Glomerular visceral epithelial cell (primary cell): ENCODE data around the gene LPP.
A peak's percentile ranks its signal among the peaks of the same experiment; 100 is the strongest.

Source experiments
- DNase-seq: peaks from one replicate; pipeline ENCODE4 v3.0.0-alpha.2; 2016; ENCODE audit errors: extremely low spot score

The LPP gene

DNA sequence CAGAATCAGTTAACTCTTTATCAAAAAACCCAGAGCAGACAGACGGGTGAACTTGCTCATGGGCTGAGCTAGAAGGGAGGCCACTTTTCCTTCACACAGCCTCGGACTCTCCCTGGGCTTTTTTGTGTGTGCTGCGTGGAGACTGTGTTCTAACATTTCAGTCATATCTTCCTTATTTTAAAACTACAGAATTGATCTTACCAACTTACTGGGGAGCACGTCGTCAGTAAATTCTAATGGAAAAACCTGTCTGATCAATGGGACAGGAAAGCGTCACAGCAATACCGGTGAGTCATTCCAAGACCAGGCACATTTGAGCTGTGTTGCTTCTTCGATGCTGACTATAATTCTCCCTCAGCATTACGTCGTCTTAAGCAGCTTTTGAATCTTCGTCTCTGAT lies 145.1 kb downstream of the LPP start:
- no peak for DNase-seq

DNA sequence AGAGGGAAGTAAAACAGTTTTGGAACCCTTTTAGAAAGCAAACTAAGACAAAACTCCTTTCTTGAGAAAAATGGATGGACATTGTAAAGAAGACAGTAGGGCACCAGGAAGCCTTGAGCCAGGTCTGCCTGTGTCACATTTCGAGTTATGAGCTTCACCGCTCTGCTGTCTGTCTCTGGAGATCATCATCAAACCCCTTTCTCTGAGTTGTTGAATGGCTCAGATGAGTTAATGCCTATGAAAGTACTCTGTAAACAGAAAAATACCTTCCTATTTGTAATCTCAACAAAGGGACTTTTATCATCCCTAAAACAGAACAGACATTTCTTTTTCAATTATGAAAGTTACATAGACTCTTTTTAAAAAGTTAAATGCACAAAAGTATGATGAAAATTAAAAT lies 145.8 kb downstream of the LPP start:
- no peak for DNase-seq

DNA sequence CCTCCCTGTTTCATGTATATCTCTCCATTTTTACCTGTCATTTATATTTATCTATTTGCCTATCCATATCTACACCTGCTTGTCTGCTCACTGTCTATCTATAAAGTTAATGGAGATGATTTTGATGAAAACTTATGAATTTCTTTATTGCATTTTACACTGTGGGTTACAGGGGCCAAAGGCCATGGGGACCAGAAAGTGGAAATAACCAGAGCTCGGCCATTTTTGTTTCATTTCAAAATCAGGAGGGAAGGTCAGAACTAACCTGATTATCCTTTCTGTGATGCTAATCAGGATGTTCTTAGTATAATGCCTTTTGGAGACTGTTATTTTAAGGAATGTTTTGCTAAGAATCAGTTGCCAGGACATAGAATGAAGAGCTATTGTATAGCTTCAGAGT lies 147.2 kb downstream of the LPP start:
- no peak for DNase-seq

DNA sequence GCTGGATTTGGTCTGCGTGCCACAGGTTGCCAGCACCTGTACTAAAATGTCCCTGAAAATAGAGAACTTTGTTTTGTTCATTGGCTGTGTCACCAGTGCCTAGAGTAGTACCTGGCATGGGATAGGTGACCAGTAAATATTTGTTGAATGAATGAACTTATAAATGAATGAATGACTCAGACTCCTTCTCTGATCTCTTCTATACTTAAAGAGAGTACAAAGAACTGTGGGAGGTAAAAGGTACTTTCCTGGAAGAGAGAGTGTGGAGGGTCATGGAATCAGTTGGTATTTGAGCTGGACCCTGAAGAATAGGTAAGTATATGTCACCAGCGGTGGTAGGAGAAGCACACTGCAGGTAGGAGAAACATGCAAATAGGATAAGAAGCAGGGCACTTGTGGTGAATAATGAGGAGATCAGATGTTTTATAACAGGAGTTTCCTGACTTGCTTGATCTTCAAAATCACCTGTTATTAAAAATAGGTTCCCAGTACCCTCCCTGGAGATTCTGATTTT lies 149.4 kb downstream of the LPP start:
- no peak for DNase-seq

DNA sequence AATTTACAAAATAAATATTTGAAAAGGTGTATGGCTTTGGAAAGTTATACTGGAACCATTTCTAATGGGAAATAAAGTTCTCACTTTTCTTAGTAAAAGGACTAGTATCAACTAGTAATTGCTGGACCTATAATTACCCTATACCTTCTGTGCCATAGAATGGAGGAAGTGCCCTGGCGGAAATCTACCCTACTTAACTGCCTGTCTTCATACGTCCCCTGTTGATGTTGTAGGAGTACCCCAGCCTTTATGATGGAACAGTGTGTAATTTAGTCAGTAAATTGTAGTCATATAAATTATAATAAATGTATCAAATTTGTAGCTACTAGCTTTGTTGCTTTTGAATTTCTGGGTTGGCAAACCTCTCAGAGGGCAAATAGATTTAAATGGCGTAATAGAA lies 149.9 kb downstream of the LPP start:
- DNase-seq, result no peak

- no peak for DNase-seq
Observed at GRCh38 chr3:188304501-188304900, 150.5 kb downstream of the LPP start.

- DNase-seq, result no peak
Observed at GRCh38 chr3:188305220-188305619, 151.3 kb downstream of the LPP start.

DNA sequence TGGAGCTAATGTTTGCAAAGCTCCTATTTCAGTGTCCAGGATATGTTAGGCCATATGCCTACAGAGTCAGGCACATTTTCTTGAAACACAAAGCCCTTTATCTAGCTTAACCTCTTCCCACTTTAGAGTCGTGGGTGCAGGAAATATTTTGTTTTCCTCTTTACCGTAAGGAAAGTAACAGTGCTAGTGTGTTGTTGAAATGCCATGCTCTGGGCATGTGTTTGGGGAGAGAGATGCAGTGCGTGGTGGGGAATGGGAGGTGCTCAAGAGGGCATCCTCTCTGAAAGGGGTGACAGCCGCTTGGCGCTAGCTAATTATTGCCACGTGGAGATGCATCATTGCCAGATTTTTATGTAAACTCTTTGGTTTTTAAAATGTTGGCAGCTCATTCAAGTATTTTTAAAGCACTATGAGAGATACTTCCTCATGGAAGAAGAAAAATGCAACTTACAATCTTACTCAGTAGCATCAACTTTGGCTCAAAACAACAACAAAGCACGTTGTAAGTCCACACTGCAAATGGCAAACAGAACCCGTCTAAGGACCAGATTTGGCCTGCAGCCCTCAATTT lies 152.6 kb downstream of the LPP start:
- DNase-seq, result no peak

- no peak for DNase-seq
Observed at GRCh38 chr3:188309437-188310269, 155.7 kb downstream of the LPP start.

DNA sequence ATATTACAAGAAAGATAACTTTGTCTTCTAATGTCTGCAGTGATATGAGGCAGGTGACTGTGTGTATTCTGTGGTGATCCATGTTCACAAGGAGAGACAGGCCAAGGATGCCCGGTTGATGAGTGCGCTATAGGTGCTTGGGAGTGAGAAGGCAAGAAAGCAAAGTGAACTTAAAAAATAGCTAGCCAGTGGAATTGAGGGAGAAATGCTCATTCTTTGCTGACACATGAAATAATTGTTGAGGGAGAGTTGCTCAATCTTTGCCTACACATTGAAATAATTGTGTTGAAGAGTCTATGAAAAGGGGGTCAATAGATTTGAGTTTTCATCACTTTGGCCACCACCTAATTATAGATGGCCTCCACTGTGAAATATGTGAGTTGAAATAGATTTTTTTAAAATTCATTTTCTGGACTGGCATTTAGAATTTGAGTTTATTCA lies 156.3 kb downstream of the LPP start:
- DNase-seq, result no peak

DNA sequence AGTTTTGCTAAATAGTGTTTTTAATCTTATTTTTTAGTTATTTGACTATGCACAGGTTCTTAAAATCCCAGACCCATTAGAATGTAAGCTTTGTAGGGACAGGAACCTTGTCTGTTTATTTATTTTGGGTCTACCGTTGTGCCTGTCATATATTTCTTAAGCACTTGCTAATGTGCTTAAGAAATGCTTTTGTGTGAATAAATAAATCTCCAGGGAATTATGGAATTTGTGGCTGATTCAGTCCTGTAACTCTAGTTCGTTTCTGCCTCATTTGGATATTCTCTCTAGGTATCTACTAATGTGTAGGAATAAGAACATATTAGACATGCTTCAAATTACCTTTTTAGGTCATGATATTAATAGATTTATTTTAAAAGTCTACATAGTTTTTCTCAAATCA lies 161.6 kb downstream of the LPP start:
- DNase-seq, result no peak

DNA sequence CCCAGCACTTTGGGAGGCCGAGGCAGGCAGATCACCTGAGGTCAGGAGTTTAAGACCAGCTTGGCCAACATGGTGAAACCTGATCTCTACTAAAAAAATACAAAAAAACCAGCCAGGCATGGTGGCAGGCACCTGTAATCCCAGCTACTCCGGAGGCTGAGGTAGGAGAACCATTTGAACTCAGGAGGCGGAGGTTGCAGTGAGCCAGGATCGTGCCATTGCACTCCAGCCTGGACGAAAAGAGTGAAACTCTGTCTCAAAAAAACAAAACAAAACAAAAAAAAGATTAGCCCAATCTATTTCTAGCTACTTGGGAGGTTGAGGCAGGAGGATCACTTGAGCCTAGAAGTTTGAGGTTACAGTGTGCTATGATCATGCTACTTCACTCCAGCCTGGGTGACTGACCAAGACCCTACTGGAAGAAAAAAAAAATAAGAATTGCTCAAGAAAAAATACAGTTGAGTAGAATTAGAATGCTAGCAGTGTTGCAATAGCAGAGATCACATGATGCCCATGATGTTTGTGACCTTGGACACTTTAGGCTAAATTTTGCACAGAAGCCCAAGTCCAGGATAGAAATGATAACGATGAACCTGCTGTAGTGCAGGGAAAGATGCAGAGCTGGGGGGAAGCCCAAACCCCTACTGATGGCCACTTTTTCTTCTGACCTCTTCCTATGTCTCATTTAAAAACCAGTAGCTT lies 162.2 kb downstream of the LPP start:
- DNase-seq, result no peak

- DNase-seq, result no peak
Observed at GRCh38 chr3:188316723-188317070, 162.7 kb downstream of the LPP start.

DNA sequence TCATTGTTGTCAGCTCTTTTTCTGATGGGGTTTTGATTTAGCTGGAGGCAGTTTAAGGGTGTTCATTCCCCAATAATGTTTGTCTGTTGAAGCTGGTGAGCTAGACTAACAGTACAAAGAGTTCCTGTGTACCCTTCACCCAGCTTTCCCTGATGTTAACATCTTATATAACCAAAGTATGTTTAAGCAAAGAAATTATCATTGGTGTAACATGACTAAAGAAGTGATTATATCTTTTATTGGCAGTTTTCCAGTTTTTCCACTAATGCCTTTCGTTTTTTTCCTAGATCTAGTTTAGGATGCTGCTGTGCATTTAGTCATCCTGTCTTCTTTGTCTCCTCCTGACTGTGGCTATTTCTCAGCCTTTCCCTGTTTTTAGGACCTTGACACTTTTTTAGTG lies 165.6 kb downstream of the LPP start:
- DNase-seq, result no peak

DNA sequence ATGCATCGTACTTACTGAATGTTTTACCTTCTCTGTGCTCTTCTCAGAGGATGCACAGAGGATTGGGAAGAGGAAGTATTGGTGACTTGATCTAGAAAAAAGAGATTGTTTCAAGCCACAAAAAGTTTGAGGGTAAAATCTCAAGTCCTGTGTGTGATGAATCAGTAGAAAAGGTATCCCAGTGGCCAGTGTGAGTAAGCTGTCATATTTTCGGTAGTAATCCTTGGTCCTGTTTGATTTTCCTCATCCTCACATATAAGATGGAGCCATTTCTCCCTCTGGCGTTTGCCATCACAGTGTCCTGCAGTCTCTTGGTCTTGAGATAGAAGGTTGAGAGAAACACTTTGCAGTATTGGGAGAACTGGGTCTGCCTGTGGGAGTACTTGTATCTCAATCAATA lies 166.8 kb downstream of the LPP start:
- DNase-seq, result peak; percentile 76

GRCh38 chr3:188321258-188321657 lies 167.3 kb downstream of the LPP start:
- DNase-seq, result no peak

DNA sequence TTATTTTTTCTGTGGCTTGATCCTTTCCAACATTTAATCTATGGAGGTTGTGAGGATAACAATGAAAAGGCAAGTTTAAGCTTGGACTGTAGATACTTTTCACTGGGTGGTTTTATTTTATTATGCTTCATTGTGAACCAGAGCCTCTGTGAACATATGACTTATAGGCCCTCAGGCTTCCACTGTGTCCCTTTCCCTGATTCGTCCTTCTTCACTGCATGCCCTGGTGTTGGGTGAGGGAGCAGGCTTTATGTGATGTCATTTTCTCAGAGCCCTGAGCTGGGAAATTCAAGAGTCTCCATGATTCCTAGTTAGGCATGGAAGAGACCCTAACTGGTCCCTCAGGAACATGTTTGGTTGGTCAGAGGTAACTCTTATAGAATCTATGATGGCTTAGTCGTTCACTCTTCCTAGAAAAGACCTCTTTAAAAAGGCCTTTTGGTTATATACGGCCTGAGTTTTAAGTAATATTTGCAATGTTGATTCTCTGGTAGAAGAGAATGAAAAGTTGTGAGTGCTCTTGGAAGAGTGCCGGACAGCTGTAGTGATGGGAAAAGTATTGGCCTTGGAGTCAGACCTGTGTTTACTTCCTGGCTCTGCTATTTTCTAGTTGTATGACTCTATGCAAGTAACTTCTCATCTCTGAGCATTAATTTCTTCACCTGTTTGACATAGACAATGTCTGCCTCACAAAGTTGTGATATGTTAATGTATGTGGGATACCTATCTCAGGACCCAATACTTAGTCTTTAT lies 168.4 kb downstream of the LPP start:
- no peak for DNase-seq

DNA sequence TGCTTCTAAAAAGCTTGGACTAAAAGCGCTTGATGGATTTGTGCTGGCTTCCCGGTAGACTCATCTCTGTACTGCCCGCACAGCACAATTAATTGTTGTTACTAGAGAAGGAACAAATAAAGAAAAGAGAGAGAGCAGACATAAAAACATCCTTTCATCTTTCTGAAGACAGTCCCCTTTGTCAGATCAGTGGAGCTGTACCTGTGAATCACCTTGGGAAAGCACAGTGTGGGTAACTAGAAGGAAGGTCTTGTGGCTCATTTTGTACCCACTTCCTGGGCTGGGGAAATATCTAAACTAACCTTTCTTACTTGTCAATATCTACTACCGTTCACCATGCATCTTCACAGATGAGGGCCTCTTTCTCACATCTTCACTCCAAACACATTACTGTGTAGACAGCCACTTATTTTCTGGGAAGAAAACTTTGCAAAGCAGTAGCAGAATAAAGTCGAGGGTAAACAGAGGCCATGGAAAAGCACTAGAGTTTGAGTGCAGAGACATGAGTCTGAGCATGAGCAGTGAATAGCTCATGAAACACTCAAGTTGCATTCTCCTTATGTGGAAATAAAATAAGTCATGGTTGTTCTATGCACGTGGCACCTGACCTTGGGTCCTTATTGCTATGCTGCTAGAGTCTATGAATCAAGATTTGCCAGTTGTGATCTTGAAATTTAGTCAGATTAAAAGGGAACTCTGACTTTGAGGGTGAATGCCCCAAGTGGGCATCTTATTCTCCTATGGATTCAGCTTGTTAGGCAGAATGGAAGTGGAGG lies 169.3 kb downstream of the LPP start:
- DNase-seq, result no peak

DNA sequence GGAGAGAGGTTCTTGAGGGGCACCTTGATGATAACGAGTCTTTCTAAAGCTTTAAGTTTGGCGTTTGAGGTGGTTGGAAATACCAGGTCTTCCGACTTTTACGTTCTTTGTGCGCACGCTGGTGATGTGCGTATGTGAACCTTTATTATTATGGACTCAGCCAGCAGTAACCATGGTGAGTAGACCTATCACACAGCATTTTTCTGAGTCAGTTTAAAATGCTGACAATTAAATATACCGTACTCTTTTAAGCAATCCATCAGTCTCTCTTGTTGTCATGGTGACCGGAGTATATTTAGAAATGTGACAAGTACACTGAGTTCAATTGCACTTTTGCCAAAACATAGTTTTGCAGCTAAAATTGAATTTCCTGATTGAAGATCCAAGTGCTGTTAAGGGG lies 172.2 kb downstream of the LPP start:
- no peak for DNase-seq

- no peak for DNase-seq
Observed at GRCh38 chr3:188326968-188327367, 173.0 kb downstream of the LPP start.

- DNase-seq, result no peak
Observed at GRCh38 chr3:188327433-188327832, 173.5 kb downstream of the LPP start.
